Breast epithelium (tissue), 3 donors: Measurements from ENCODE around the gene DNAJC9.

Experiments used
- CTCF ChIP-seq, 3 donors: fragments of 450-650 bp; IDR thresholded peaks; one replicate each; pipeline ENCODE4 v1.5.1; 2016 to 2017; ENCODE audit warnings: antibody characterized with exemption in 3 of 3, mild to moderate bottlenecking in 3 of 3, moderate library complexity in 3 of 3
- POLR2A ChIP-seq: fragments of 450-650 bp; IDR thresholded peaks from one replicate; pipeline ENCODE4 v1.6.1; 2016; ENCODE audit warnings: antibody characterized with exemption, mild to moderate bottlenecking, moderate library complexity
- POLR2AphosphoS5 ChIP-seq, 3 donors: sonication (generic); formaldehyde crosslinking; IDR thresholded peaks; one replicate each; pipeline ENCODE4 v1.6.1; 2017; ENCODE audit warnings: antibody characterized with exemption in 3 of 3

GRCh38 chr10:73264423-73264822, 17.4 kb upstream of the DNAJC9 start:
- no peak for TF ChIP-seq CTCF (IDR thresholded peaks at IDR 0.05)
- TF ChIP-seq POLR2AphosphoS5 (IDR thresholded peaks at IDR 0.05) = no peak
- no peak for TF ChIP-seq POLR2A
